HCT116 (cell line): ENCODE measurements around the gene CHSY3. TPM values are rescaled to one million over a fixed set of nuclear protein-coding genes. Genes with fewer than 3 reads are reported as not detected.

ENCODE experiments used
- ATAC-seq: fragments of 200-7000 bp; cut with Tn5 transposase; 2 replicates; pipeline ENCODE4 v1.9.1; 2020; ENCODE audit warnings: mild to moderate bottlenecking, moderate library complexity
- BruUV-seq: library from RNA; stranded (reverse); fragments of 400-500 nt; replicated peaks from 2 replicates; lab custom pipeline; 2021; lab: Mats Ljungman, UMichigan
- CTCF ChIA-PET: fragments of 300-600 bp; sonication (Branson Sonifier 250); formaldehyde crosslinking; loops from one replicate; lab custom pipeline; 2021; ENCODE audit warnings: antibody characterized with exemption; lab: Charles Lee
- POLR2A ChIA-PET: fragments of 300-600, 350-600 bp; sonication (Branson Sonifier 250); formaldehyde crosslinking; loops from one replicate; lab custom pipeline; 2021; ENCODE audit warnings: antibody characterized with exemption; lab: Charles Lee
- RAD21 ChIA-PET, 2 experiments: fragments of 300-600 bp; sonication (Branson Sonifier 250); formaldehyde crosslinking; loops; one replicate each; lab custom pipeline; 2023; ENCODE audit warnings: low total read pairs in 2 of 2; ENCODE audit not compliant: uncharacterized antibody in 2 of 2, unreplicated experiment in 2 of 2, low non-redundant PET in 1 of 2; lab: Charles Lee
- DNase-seq: peaks from one replicate; pipeline ENCODE4 v3.0.0-alpha.2; 2010; ENCODE audit warnings: low read depth, low spot score
- H2AFZ ChIP-seq: fragments of 200-600 bp; shearing (Covaris generic), sonication (generic); 2 replicates; pipeline ENCODE4 v1.6.1; 2017; ENCODE audit warnings: low read depth, mixed run types, mixed read lengths, antibody characterized with exemption, low read length; ENCODE audit not compliant: poor library complexity, severe bottlenecking
- H3K27ac ChIP-seq: 2 replicates; pipeline ENCODE4 v1.5.1; 2012; ENCODE audit warnings: low read depth, low read length
- H3K27me3 ChIP-seq: fragments of 200-600 bp; sonication (generic); 2 replicates; pipeline ENCODE4 v1.6.1; 2016; ENCODE audit warnings: mixed run types, low read length, mixed read lengths; ENCODE audit not compliant: insufficient read depth
- H3K36me3 ChIP-seq, 2 experiments: fragments of 200-500 bp in 1 of 2; fragments of 200-600 bp in 1 of 2; sonication (Bioruptor generic) in 1 of 2; sonication (generic) in 1 of 2; 2 replicates each; pipeline versions ENCODE4 v1.5.1 to v1.6.1; 2014 to 2016; ENCODE audit warnings: low read length in 2 of 2, inconsistent platforms in 1 of 2, mixed read lengths in 1 of 2, mixed run types in 1 of 2; ENCODE audit not compliant: insufficient read depth in 2 of 2, control insufficient read depth in 1 of 2
- H3K4me1 ChIP-seq, 2 experiments: fragments of 200-600 bp in 1 of 2; sonication (generic) in 1 of 2; 2 replicates each; pipeline versions ENCODE4 v1.5.1 to v1.6.1; 2012 to 2017; ENCODE audit warnings: low read length in 2 of 2, inconsistent platforms in 1 of 2, mild to moderate bottlenecking in 1 of 2, mixed read lengths in 1 of 2, mixed run types in 1 of 2, moderate library complexity in 1 of 2; ENCODE audit not compliant: insufficient read depth in 2 of 2, control insufficient read depth in 1 of 2
- H3K4me2 ChIP-seq: fragments of 200-600 bp; sonication (generic); 2 replicates; pipeline ENCODE4 v1.6.1; 2017; ENCODE audit warnings: mixed run types, low read length, mixed read lengths
- H3K4me3 ChIP-seq, 2 experiments: fragments of 200-600 bp in 1 of 2; sonication (generic) in 1 of 2; replicated peaks in 1 of 2; 2 replicates each; pipeline ENCODE4 v1.5.1; 2011 to 2016; ENCODE audit warnings: low read length in 2 of 2, control low read depth in 1 of 2, low read depth in 1 of 2, mild to moderate bottlenecking in 1 of 2, mixed read lengths in 1 of 2, mixed run types in 1 of 2
- H3K79me2 ChIP-seq: fragments of 200-600 bp; sonication (generic); 2 replicates; pipeline ENCODE4 v1.6.1; 2017; ENCODE audit warnings: mild to moderate bottlenecking, mixed run types, low read length, moderate library complexity, mixed read lengths; ENCODE audit not compliant: insufficient read depth
- H3K9ac ChIP-seq: fragments of 200-600 bp; sonication (generic); 2 replicates; pipeline ENCODE4 v1.6.1; 2016; ENCODE audit warnings: low read length, mixed read lengths
- H3K9me2 ChIP-seq: fragments of 200-600 bp; sonication (generic), shearing (Covaris generic); 2 replicates; pipeline ENCODE4 v1.6.1; 2017; ENCODE audit warnings: mixed run types, mild to moderate bottlenecking, moderate library complexity; ENCODE audit not compliant: insufficient read depth
- H3K9me3 ChIP-seq, 2 experiments: fragments of 200-500 bp in 1 of 2; fragments of 200-600 bp in 1 of 2; sonication (Bioruptor generic) in 1 of 2; sonication (generic) in 1 of 2; 2 replicates each; pipeline ENCODE4 v1.6.1; 2014 to 2017; ENCODE audit warnings: low read length in 2 of 2, mixed read lengths in 2 of 2, inconsistent platforms in 1 of 2, low read depth in 1 of 2, mild to moderate bottlenecking in 1 of 2, mixed run types in 1 of 2, moderate library complexity in 1 of 2; ENCODE audit not compliant: control insufficient read depth in 1 of 2, insufficient read depth in 1 of 2
- H4K20me1 ChIP-seq: fragments of 200-600 bp; sonication (generic), shearing (Covaris generic); 2 replicates; pipeline ENCODE4 v1.6.1; 2017; ENCODE audit warnings: mixed run types, mild to moderate bottlenecking, moderate library complexity; ENCODE audit not compliant: insufficient read depth
- CEBPB ChIP-seq: IDR thresholded peaks from 2 replicates; pipeline ENCODE4 v1.6.1; 2012; ENCODE audit warnings: low read depth
- EZH2 ChIP-seq: fragments of 200-600 bp; sonication (generic); IDR thresholded peaks from 2 replicates; pipeline ENCODE4 v1.6.1; 2017; ENCODE audit warnings: antibody characterized with exemption, mixed run types
- EZH2phosphoT487 ChIP-seq: fragments of 200-600 bp; IDR thresholded peaks from 2 replicates; pipeline ENCODE4 v1.6.1; 2018; ENCODE audit warnings: antibody characterized with exemption, borderline replicate concordance
- FOSL1 ChIP-seq: IDR thresholded peaks from 2 replicates; pipeline ENCODE4 v1.6.1; 2012; ENCODE audit warnings: low read depth
- JUND ChIP-seq: IDR thresholded peaks from 2 replicates; pipeline ENCODE4 v1.6.1; 2012
- POLR2A ChIP-seq: IDR thresholded peaks from 2 replicates; pipeline ENCODE4 v1.7.0; 2011; ENCODE audit warnings: borderline replicate concordance; ENCODE audit not compliant: insufficient read depth, insufficient read length; ENCODE audit errors: extremely low read depth
- REST ChIP-seq: IDR thresholded peaks from 2 replicates; pipeline ENCODE4 v1.6.1; 2012; ENCODE audit warnings: low read depth
- SIN3A ChIP-seq: IDR thresholded peaks from 2 replicates; pipeline ENCODE4 v1.6.1; 2012; ENCODE audit warnings: low read depth
- SRF ChIP-seq: IDR thresholded peaks from 2 replicates; pipeline ENCODE4 v1.6.1; 2012; ENCODE audit warnings: low read depth
- TCF7L2 ChIP-seq: IDR thresholded peaks from 2 replicates; pipeline ENCODE4 v1.7.0; 2011; ENCODE audit warnings: borderline replicate concordance, inconsistent platforms; ENCODE audit not compliant: insufficient read depth, insufficient read length; ENCODE audit errors: extremely low read depth
- intact Hi-C: fragments of 100-400 bp; cut with micrococcal nuclease; formaldehyde crosslinking; loops from 2 replicates; pipeline ENCODE4 v1.10.0; 2022
- total RNA-seq: library from RNA; stranded (reverse); gene quantifications from one replicate; pipeline ENCODE4 v1.2.1, GENCODE V29; 2021; ENCODE audit not compliant: unreplicated experiment
- TF ChIP-seq, protein P1 (sequence below): IDR thresholded peaks from 2 replicates; pipeline ENCODE4 v1.6.1; 2011; ENCODE audit warnings: mild to moderate bottlenecking, low read length, moderate library complexity; ENCODE audit not compliant: insufficient replicate concordance; ENCODE audit errors: extremely low read depth

Gene CHSY3
- total RNA-seq, 1 experiment from 2014 or later: 2.3 TPM

- H3K36me3 ChIP-seq: no peaks in the 10 kb centered on the region
- no peak for TF ChIP-seq REST
- no peak for TF ChIP-seq FOSL1
- no peak for TF ChIP-seq JUND
- TF ChIP-seq TCF7L2: no peak
- no peak for TF ChIP-seq EZH2
- TF ChIP-seq SIN3A: no peak
- no peak for TF ChIP-seq SRF
- TF ChIP-seq EZH2phosphoT487: no peak
- TF ChIP-seq, protein P1, sequence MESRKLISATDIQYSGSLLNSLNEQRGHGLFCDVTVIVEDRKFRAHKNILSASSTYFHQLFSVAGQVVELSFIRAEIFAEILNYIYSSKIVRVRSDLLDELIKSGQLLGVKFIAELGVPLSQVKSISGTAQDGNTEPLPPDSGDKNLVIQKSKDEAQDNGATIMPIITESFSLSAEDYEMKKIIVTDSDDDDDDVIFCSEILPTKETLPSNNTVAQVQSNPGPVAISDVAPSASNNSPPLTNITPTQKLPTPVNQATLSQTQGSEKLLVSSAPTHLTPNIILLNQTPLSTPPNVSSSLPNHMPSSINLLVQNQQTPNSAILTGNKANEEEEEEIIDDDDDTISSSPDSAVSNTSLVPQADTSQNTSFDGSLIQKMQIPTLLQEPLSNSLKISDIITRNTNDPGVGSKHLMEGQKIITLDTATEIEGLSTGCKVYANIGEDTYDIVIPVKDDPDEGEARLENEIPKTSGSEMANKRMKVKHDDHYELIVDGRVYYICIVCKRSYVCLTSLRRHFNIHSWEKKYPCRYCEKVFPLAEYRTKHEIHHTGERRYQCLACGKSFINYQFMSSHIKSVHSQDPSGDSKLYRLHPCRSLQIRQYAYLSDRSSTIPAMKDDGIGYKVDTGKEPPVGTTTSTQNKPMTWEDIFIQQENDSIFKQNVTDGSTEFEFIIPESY: no peak
- no peak for TF ChIP-seq POLR2A
- no peak for TF ChIP-seq CEBPB
- TF ChIP-seq, all 23 proteins: peak for 0
- ChIA-PET CTCF (no interaction called here), RAD21 (no interaction called here), POLR2A (no interaction called here)
- H3K27ac ChIP-seq: no peak overlapping the region
- H3K9ac ChIP-seq: no peak overlapping the region
- intact Hi-C loops: no loop called here
- no peaks in the 10 kb centered on the region for H4K20me1 ChIP-seq
- no peak overlapping the region for H2AFZ ChIP-seq
- no peak for ATAC-seq
- no peaks in the 10 kb centered on the region for H3K79me2 ChIP-seq
- no peak for DNase-seq
- no peak overlapping the region for H3K4me2 ChIP-seq
- no TSS peak for BruUV-seq
- H3K27me3 ChIP-seq: no peaks in the 10 kb centered on the region
- H3K9me2 ChIP-seq: no peaks in the 10 kb centered on the region
- H3K9me3 ChIP-seq: no peaks in the 10 kb centered on the region
- no peaks in the 10 kb centered on the region for H3K4me1 ChIP-seq
- H3K4me3 ChIP-seq: no peak overlapping the region
Observed at GRCh38 chr5:130102375-130102774, 198.1 kb downstream of the CHSY3 start.
